Ecto neural progenitor cell (in vitro differentiated cells): ENCODE measurements around the gene POFUT1.

Source experiments
- DNase-seq: peaks from one replicate; pipeline ENCODE4 v3.0.0-alpha.2; 2018; ENCODE audit warnings: low spot score

POFUT1 gene

DNA sequence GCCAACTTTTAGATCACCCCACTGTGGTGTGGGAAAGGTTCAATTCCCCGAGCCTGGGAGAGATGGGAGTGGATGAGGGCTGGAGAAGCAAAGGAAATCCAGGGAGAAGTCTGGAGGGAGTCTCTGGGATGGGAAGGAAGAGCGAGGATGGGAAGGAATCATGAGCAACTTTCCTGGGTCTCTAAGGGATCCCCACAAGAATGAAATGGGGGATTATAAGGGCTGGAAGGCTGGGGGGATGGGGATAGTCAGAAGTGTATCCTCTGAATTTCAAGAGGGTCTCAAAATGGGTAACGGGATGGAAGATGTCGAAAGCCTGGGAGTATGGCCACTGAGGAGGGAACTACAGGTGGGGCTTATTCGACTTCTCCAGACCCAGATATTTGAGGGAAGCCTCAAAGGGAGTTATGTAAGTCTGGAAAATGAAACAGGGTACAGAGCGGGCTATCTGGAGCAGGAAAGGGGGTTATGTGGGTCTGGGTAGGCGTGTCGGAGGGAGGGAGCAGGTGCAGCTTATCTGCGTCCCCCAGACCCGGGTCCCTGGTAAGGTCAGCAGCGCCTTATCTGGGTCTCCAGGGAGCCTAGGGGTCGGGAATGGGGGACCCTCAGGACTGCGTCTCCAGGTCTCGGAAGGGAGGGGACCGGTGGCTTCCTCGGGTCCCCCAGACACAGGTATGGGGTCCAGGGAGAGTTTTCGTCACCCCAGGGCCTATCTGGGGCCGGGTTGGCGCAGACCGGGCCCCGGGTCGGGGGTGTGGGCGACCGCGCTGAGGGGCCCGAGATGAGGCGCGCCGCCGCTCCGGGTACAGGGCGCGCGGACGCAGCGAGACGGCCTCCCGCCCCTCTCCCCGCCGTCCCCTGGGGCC is 687 bp upstream of the POFUT1 start:
- DNase-seq: no peak

DNA sequence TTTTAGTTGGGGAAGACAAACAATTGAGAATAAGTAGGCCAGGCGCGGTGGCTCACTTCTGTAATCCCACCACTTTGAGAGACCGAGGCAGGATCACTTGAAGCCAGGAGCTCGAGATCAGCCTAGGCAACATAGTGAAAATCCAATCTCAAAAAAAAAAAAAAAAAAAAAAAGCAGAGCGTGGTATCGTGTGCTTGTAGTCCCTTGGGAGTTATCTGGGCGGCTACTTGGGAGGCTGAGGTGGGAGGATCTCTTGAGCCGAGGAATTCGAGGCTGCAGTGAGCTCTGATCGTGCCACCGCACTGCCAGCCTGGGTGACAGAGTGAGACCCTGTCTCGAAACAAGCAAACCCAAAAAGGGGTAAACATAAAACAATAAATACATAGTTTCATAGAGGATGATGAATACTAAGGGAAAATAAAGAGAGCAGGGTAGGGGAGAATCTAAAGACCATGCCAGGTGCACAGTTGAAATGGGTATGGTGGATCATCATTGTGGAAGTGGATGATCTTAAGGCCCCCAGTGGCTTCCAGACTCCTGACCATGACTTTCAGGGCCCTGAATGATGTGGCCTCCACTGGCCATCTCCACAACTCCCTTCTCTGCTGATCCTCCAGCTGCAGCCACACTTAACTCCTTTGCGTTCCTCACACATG is 947 bp downstream of the POFUT1 start:
- no peak for DNase-seq

DNA sequence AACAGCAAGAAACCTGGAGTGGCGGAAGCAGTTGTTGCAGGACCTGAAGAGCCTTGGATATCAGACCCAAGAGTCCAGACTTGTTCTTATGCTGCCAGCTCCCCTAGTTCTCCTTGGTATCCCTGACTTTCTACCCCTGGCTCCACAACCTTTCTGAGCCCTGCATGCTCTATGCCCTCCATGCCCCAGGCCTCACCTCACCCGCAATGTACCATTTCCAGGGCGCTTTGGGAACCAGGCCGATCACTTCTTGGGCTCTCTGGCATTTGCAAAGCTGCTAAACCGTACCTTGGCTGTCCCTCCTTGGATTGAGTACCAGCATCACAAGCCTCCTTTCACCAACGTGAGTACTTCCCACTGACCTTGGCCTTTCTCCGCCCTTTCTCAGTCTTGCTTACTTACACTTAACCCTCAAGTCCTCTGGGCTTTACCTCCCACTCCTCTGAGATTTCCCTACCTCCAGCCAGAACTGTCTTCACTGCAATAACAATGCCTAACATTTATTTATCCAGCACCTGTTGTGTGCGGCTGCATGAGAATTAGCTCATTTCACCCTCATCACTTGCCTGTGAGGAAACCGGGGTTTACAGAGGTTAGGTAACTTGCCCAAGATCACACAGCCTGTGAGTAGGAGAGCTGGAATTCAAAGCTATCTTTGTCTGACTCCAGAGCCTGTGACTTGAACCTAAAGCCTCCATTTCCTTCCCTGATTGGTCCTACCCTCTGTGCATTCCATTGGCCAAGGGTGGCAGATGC is 2.3 kb downstream of the POFUT1 start:
- no peak for DNase-seq

DNA sequence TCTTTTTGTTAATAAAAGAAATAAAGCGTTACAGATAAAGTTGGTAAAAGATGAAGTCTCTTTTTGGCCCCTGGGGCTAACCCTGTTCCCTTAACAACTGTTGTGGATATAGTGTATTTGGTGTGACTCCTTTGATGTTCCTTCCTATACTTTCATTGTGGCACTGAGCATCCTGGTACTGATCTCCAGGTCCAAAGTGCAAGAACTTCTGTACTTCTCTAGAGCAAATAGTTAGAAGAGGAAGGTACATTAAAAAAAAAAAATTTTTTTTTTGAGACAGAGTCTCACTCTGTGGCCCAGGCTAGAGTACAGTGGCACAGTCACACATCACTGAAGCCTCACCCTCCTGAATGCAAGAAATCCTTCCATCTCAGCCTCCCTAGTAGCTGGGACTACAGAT is 6.2 kb downstream of the POFUT1 start:
- DNase-seq: no peak

DNA sequence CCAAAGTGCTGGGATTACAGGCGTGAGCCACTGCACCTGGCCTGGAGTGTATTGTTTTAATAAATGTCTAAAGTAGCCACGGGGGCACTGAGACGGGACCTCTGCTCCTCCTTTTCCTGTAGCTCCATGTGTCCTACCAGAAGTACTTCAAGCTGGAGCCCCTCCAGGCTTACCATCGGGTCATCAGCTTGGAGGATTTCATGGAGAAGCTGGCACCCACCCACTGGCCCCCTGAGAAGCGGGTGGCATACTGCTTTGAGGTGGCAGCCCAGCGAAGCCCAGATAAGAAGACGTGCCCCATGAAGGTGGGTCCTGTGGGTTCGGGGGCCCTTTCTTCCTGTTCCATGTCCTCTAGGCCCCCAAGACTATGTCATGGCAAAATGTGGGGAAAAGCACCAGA is 7.5 kb downstream of the POFUT1 start:
- DNase-seq: no peak

DNA sequence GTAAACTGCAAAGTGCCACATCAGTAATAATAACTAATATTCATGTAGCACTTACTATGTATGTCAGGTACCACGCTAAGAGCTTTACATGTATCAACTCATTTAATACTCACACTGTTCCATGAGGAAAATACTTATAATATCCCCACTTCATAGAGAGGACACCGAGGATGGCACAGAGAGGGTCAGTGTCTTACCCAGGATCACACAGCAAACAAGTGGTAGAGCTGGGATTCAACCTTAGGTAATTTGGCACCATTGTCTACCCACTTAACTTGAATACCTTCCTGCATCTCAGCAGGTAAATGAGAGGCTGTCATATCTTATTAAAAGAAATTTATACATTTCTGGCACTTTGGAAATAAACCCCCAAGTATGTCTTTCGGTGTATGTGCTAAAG is 8.0 kb downstream of the POFUT1 start:
- DNase-seq: no peak

DNA sequence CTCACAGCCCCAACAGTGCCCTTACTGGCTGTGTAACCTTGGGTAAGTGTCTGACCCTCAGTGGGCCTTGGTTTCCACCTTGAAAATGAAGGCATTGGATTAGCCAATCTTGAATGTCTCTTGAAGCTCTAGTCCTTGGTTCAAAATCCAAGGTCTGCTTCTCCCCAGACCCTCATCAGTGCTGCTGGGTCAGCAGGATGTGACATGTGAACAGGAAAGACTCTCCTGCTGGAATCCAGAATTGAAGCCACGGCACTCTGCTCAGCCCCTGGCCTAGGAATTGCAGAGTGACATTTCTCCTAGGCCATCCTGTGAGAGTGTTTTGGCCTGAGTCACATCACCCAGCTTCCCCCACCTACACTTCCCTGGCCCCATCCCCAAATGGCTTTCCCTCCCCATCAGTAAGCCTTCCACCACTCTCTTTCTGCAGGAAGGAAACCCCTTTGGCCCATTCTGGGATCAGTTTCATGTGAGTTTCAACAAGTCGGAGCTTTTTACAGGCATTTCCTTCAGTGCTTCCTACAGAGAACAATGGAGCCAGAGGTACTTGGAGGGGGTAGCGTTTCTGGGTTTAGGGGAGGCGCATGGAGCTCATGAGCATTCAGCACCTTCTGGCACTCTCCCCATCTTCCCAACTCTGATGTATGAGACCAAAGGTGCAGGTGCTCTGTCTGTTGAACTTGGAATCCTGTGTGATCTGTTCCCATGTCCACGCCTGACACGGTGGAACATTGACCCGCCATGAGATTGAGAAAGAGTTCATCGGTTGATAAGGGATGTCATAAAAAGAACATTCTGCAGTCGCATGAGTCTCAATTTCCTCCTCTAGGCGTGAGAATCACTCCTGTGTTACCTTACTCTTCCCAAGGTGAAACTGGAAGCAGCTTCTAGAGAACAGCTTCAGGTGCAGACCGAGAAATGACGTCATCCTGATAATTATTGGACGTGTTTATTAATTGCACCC is 8.8 kb downstream of the POFUT1 start:
- DNase-seq: no peak

DNA sequence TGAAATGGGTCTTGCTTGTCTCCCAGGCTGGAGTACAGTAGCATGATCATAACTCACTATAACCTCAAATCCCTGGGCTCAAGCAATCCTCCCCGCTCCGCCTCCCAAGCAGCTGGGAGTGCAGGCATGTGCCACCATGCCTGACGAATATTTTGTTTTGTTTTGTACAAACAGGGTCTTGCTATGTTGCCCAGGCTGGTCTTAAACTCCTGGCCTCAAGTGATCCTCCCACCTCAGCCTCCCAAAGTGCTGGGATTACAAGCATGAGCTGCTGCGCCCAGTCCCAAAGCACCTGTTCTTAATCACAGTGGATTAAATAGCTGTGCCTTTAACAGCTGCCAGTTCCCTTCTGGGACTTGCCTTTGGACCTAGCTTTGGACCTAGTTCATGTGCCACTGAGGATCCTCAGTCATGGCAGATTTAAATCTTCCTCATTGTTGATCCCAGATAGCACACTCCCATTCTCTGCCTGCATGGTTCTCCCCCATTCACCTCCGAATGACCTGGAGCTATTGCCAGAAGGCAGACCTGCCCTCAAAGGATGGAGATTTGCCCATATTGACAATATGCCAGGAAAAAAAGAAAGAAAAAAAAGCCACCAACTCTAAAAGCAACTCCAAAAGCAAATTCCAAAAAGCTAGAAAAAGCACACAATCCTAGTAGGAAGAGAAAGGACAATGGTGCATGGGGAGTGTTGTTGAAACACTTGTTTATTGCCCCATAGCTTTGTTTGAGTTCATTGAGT is 10.6 kb downstream of the POFUT1 start:
- no peak for DNase-seq

DNA sequence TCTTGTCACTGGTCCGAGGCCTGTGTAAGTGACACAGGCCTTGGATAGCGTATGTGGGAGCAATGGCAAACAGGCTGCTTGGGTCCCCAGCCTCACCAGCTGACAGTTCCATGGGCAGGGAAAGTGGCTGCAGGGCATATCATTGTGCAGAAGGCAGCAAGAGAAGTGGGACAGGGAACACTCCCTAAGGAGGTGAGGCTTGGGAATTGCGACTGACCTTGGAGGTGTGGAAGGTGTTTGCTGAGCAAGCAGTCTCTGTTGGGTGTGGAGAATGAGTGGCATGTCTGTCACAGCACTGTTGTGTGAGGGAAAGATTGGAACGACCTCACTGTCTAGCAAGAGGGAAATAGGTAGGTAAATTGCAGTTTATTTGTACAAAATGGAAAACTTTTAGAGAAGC is 16.8 kb downstream of the POFUT1 start:
- DNase-seq: no peak

DNA sequence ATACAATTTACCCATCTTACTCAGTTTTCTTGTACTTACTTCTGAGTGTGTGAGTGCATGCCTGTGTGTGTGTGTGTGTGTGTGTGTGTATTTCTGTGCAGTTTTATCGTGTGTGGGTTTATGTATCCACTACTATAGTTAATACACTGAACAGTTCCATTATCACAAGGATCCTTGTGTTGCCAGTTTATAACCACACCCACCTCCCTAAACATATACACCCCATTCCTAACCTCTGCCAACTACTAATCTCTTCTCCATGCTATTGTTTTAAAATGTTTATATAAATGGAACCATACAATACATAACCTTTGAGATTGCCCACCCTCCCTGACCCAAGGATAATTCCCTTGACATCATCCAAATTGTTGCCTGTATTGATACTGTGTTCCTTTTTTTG is 18.7 kb downstream of the POFUT1 start:
- DNase-seq: no peak

DNA sequence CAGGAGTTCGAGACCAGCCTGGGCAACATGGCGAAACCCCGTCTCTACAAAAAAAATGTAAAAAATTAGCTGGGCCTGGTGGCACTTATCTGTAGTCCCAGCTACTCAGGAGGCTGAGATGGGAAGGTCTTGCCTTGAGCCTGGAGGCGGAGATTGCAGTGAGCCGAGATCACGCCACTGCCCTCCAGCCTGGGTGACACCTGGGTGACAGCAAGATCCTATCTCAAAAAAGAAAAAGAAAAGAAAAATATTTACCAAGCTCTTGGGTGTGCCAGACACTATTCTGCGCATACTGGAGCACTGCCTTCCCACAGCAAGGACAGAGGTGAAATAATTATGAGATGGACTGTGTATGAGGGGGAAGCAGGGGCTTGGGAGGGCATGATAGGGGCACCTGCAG is 19.6 kb downstream of the POFUT1 start:
- no peak for DNase-seq

DNA sequence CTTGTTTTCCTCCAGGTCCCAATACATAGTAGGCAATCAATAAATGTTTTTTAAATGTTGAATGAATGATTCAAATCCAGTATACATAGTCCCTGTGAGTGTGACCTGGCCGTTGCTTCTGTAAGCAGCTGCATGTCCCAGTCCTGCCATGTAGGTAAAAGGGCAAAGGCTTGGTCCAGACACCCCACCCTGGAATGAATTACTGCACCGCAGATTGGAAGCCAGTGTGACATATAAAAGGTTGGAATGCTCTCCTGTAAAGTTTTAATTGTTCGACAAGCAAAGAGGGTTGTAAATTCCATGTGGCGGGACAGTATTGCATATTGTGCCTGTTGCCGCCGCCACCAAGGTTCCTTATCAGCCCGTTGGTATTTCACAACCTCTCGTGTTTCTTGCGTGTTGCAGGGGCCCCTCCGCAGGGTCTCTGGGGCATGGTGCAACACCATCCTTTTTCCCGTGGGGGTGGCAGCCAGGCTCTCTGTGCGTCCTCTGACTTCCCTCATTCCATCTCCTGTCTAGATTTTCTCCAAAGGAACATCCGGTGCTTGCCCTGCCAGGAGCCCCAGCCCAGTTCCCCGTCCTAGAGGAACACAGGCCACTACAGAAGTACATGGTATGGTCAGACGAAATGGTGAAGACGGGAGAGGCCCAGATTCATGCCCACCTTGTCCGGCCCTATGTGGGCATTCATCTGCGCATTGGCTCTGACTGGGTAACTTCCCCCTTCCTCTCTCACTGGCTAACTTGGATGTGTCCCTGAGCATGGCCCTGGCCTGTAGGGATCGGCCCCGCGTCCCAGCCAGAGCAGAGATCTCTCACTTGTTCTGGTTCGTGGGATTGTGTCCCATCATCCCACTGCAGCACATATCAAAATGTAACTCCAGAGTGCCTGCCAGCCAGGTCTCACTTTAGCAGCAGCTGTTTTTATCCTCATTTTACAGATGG is 20.3 kb downstream of the POFUT1 start:
- no peak for DNase-seq

DNA sequence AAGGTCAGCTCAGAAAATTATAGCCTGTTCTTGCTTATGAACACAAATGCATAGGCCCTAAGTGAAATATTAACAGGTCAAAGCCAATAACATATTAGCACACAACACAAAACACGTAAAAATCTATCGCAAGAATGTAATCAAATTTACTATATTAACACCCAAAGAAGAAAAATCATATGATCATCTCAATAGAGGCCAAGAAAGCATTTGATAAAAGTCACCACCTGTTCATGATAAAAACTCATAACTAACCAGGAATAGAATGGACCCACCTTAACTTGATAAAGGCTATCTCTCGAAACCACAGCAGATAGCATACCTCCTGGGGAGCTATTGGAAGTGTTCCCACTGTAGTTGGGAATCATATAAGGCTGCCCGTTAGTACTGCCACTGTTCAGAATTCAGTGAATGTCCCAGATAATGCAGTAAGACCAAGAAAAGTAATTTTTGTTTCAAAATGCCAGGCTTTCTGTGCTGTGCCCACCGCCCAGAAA is 21.6 kb downstream of the POFUT1 start:
- no peak for DNase-seq

DNA sequence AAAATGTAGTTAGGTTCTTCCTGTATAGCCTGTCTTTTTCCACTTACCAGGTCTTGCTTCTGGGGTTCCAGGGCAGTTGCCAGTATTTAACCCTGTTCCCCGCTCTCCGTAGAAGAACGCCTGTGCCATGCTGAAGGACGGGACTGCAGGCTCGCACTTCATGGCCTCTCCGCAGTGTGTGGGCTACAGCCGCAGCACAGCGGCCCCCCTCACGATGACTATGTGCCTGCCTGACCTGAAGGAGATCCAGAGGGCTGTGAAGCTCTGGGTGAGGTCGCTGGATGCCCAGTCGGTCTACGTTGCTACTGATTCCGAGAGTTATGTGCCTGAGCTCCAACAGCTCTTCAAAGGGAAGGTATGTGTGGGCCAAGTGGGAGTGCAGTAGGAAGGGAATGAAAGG is 23.0 kb downstream of the POFUT1 start:
- no peak for DNase-seq

DNA sequence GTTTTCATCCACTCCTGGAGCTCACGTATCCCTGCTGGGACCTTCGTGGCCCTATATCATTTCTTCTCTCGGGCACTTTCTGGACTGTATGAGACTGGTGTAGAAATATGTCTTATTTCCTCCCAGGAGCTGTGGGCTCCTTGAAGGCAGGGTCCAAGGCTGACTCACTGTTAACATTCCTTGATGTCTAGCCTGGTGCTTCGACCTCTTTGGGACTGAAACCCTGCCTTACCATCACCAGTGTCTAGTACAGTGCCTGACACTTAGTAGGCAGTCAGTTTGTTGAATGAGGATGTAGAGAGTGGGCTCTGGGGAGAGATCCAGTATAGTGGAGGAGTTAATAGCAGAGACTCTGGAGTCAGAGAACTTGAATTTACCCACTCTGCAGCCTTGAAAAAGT is 23.6 kb downstream of the POFUT1 start:
- DNase-seq: no peak

DNA sequence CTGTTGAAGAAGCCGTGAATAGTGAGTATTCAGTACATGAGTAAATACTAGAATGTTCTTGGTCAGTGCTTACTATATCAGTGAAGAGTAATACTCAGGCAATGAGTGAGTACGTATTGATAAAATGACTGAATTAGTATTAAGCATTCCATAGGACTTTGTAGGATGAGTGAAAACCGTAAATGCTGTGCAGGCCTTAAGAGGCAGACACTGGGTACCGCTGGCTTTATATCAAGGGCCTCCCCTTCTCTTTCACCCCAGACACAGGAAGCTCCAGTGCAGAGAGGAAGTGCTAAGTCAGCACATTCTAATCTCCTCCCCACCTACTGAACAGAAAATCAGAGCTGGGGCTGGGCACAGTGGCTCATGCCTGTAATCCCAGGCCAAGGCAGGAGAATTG is 24.2 kb downstream of the POFUT1 start:
- DNase-seq: no peak

DNA sequence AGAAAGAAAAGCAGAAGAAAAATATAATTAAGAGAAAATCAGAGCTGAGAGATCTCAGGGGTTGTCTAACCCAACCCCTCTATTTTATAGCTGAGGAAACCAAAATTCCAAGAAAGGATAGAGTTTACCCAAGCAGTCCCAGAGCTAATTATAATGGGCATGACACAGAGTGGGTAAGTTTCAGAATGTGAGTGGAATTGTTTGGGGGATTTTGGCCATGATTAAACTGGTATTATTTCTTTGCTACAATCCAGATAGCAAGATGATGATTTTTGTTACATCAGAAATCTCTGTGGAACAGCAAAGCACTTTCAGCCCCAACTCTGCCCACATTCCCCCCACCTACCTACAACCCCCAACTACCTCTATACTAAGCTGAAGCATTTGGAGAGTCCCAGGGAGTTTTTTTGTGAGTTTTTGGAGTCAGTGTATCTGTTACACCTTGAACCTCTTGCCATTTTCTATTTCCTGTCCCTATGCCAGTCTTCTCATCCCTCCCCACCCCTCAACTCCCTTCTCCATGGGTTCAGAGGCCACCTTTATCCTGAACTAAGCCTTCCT is 24.7 kb downstream of the POFUT1 start:
- no peak for DNase-seq

DNA sequence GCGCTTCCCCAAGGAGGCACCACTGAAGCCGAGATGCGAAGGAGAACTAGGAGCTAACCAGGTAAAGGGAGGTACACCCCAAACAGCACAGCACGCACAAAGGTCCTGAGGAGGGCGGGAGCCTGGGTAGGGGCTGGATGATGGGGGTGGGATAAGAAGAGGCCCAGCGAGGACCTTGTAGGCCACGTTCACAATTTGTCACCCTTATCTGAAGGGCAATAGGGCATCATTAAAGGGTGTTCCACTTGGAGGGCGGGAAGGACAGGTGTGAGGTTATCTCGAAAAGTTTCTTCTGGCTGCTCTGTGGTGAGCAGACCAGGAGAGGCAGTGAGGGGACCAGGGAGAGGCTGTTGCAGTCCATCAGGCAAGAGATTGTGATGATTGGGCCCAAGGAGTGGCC is 25.6 kb downstream of the POFUT1 start:
- DNase-seq: no peak

DNA sequence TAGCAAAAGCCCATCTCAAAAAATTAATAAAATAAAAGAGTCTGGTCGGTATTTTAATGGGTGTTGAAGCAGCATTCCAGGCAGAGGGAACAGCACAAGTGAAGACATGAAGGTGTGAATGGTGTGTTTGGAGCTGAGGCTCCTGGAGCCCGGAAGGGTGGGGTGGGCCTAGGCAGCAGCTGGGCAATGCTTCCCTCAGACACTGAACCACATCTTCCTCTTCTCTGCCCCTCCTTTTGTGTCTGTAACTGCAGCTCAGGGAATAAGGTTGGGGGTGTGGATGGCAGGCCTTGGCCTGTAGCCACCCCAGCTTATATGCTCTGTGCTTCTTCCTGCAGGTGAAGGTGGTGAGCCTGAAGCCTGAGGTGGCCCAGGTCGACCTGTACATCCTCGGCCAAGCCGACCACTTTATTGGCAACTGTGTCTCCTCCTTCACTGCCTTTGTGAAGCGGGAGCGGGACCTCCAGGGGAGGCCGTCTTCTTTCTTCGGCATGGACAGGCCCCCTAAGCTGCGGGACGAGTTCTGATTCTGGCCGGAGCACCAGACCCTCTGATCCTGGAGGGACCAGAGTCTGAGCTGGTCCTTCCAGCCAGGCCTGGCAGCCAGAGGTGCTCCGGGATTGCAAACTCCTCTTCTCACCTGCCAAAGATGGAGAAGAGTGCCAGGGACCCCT is 26.6 kb downstream of the POFUT1 start:
- no peak for DNase-seq
